Measurements from ENCODE around the gene ZNF646.

The ZNF646 gene

DNA sequence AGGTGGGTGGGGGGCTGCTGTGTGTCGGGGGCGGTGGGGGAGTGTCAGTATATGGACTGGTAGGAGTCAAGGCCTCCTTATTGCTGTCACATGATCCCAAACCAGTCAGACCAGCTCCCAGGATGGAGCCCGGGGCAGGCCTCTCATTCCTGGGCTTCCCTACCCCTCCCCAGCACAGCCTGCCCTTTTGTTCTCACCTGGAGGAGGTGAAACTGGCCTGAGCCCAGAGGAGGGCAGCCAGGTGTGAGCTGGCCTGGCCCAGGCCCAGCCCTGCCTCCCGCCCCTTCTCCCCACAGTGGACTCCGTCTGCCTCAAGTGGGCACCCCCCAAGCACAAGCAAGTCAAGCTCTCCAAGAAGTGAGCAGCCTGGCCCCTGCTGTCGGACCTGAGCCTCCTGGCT is 56.7 kb downstream of the ZNF646 start:
- DNase-seq (ENCODE audit: low read depth, low spot score) = no peak

- no peak for DNase-seq (ENCODE audit: low read depth, low spot score)
These were observed 57.2 kb downstream of the ZNF646 start for GRCh38 chr16:31131416-31131815.

- DNase-seq (ENCODE audit: low read depth, low spot score) = no peak
These were observed 57.6 kb downstream of the ZNF646 start for GRCh38 chr16:31131841-31132271.

DNA sequence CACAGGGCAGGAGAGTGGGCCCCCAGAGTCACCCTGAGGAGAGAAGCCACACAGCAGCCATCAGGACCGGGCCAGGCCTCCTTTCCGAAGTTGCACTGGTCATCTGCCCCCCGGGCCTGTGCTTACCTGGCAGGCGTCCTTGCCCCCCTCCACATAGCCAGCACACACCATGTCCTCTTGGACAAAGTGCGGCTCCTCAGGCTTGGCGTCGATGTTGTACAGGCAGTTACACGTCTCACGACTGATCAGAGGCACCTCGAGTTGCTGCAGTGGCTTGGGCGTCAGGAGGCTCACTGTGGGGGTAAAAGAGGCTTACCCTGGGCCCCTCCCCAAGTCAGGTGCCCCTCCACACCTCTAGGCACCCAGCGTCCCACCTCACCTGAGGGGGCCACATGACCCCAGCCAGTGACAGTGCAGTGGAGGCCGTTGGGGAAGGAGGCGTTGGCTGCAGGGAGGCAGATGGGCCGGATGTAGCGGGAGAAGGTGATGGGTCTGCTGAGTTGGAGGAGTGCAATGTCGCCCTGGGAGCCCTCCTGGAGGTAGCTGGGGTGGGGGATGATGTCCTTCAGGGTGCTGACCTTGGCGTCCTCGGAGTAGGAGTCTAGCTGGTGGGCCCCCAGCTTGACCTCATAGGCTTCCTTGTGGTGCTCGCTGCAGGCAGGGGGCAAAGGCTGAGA is 58.2 kb downstream of the ZNF646 start:
- DNase-seq (ENCODE audit: low read depth, low spot score) = no peak

DNA sequence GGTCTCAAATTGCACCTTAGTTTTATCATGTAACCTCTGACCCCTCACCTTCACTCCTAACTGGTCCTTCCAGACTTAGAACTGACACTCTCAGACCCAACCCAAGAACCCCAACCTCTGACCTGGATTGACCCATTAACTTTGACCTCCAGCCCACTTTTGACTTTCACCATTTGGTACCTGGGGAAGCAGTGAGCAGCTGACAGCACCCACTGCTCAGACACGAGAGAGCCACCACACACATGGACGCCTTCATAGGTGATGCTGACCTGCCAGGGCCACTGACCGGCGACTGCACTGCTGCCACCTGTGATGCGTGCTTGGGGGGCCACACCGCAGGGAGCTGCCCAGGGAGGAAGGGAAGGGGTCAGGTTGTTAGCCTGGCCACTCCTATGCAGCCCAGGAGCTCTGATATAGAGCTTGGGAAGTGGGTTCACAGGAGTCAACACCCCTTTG is 58.9 kb downstream of the ZNF646 start:
- no peak for DNase-seq (ENCODE audit: low read depth, low spot score)
